HG02588 (cell line): Measurements from ENCODE around the gene MAST4.
A peak's percentile ranks its signal among the peaks of the same experiment; 100 is the strongest.

Experiments
- ATAC-seq: cut with Tn5 transposase; IDR thresholded peaks from one replicate; pipeline ENCODE4 v1.9.1; 2021; ENCODE audit warnings: mild to moderate bottlenecking, moderate library complexity; ENCODE audit not compliant: unreplicated experiment

MAST4 gene

DNA sequence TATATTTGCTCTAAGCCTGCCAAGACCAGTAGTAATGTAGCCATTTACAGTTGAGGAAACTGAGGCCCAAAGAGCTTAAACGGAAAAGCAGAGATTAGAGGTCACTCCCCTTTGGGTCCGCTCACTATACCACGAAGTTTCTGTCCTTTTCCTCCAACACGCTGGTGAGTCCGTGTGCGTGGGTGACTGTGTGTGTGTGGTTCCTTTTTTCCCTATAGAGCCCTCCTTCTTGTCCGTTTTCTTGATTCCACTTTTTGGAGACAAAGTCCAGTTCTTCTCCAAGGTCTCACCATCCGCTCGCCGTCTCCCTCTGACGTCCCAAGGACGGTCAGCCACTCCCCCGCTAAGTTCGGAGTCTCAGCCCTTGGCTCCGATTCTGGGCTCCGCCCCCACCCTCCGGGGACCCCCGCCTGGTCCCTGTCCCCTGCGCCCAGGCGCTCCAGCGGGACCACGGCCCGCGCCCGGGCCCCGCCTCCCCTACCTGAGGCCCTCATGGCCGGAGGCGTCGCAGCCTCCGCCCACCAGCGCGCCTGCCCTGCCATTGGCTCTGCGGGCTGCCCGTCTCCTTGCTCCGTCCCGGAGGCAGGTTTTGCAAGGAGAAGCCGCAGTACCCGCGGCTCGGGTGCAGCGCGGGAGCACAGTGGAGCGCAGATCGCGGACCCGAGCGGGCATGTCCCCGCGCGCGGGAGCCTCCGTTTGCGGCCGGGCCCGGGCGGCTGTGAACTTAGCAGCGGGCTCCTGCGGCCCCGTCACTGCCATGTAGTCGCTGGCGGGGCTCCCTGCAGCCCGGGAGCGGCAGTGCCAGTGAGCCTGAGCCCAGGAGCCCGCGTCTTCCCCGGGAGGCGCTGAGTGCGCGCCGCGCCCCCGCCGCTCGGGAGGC lies at the start of gene MAST4:
Gene MAST4, plus strand, starts transcription at position 638 of the 880 bp plus-strand sequence. CDS start 263 bp downstream, outside the sequence.
- peak; percentile 99 for ATAC-seq

DNA sequence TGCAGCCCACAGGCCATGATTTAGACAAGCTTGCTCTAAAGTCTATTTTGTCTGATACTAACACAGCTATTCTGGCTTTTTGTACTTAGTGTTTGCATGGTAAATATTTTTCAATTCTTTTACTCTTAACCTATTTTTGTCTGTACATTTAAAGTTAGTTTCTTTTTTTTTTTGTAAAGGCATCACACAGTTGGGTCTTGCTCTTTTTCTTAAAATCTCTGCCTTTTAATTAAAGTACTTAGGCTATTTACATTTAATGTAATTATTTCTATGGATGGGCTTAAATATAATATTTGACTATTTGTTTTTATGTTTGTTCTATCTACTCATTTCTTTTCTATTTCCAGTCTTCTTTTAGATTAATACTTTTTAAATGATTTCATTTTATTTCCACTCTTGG lies 49.7 kb upstream of the MAST4 start:
- ATAC-seq = no peak

DNA sequence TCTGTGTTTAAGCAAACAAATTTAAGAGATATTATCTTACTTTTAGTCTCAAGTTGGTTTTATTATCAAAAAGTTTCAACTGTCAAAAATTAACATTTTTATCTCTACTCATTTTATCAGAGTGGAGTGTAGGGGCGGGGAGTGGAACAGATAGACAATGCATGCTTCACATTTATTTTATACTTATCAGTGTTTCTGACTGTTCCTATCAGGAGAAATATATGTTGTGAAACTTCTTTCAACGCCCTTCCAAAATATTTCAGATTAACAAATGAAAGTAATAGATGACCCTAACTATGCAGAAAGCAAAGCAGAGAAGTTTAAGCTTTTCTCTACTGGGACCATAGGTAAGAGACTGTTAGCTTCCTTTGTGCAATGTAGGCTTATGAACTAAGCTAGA lies 44.9 kb upstream of the MAST4 start:
- no peak for ATAC-seq

DNA sequence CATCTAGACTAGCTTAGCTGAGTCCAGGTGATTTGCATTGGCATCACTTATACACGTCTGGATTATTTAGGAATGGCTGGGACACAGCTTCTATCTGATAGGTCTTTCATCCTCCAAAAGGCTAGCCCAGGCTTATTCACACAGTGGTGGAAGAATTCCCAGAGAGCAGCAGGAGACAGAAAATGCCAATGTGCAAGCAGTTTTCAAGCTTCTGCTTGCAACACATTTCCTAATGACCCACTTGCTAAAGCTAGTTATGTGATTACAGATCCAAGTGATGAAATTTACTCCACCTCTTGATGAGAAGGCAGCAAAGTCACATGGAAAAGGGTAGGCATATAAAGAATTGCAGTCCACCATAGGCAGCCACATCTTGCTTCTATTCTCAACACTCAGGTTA lies 44.2 kb upstream of the MAST4 start:
- ATAC-seq = no peak

DNA sequence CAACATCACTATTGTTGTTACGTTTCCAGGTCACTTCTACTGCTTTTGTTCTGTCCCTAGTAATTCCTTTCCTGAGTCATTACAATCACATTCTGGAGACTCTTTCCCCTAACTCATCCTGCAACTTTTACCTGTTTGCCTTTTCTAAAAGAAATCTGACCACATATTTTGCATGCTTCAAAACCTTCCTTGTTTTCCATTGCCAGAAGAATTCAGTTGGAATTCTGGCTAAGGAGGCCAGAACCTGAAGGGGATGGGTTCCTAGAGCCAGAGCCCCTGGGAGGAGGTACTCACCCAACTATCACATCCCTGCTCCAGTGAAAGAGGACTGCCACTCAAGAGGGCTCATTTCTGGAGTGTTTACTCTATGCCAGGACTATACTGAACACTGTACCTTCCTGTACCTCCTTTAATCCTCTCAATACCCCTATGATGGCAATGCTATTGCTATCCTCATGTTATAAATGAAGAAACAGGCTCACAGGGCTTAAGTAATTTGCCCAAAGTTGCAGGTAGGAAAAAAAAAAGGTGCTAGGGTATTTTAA lies 42.8 kb upstream of the MAST4 start:
- no peak for ATAC-seq

DNA sequence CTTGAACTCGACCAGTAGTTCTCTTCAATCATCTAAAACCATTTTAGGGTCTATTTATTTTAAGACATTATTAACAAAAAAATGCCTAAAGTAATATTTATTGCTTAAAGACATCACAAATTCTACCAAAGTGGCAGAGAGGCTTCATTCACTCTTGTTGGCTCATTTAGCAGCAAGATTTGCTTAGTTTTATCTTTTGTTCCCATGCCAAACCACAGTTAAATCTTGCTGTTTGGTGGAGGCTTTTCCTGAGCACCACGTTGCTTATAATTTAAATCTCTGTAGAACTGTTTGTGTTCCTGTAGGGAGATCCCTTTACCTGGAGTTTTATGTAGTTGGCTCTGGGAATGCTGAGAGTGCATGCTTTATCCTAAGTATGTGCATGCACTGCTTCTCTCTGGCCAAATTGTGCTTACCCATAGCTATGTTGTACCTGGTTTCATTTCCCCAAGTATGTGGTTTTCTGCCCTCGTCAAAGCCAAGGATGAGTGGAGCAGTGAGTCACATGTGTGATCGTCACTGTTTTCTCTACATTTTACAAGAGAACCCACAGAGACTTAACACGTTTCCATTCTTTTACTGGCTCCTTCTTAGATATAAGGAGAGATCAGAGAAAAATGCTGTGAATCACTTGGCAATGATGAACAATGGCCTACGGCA lies 42.1 kb upstream of the MAST4 start:
- peak; percentile 98 for ATAC-seq

DNA sequence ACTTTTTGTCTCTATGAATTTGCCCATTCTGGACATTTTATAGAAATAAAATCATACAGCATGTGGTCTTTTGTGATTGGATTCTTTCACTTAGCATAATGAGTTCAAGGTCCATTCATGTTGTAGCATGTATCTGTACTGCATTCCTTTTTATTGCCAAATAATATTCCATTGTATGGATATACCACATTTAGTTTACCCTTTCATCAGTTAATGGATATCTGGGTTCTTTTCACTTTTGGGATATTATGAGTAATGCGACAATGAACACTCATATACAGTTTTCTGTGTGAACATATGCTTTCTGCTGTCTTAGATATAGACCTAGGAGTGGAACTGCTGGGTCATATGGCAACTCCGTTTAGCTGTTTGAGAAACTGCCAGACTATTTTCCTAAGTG lies 41.3 kb upstream of the MAST4 start:
- no peak for ATAC-seq

DNA sequence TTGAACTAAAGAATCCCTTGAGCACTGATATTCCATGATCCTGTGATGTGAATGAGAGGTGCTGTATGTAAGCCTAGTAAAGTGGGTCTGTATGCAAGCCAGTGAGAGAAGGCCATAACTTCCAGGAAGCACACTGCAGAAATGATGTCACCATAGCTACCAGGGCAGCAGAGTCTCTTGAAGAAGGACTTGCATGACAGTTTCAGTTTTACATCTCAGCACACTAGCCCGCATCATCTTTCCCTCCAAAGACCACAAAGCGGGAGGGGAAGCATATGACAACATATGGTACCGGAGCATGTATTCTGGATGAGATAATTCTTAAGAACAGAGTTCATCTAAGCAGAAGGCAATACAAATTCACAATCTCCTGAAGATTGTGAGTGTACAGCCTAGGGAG lies 37.6 kb upstream of the MAST4 start:
- peak; percentile 66 for ATAC-seq

DNA sequence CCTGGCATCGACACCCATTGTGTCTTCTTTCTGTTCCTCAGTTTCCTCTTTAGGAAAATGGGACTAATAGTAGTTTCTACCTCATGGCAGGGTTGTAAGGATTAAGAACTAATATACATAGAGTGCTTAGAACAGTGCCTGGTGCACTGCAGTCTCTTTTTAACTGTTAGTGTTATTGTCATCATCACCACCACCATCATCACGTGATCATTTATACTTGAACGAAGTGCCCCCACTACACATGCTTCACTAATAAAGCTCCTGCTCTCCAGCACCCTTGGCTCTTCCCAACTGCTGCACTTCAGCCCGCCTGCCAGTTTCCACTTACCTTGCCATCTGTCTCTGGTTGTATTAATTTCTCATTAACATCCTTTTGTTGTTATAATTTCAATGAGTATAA lies 35.8 kb upstream of the MAST4 start:
- no peak for ATAC-seq

DNA sequence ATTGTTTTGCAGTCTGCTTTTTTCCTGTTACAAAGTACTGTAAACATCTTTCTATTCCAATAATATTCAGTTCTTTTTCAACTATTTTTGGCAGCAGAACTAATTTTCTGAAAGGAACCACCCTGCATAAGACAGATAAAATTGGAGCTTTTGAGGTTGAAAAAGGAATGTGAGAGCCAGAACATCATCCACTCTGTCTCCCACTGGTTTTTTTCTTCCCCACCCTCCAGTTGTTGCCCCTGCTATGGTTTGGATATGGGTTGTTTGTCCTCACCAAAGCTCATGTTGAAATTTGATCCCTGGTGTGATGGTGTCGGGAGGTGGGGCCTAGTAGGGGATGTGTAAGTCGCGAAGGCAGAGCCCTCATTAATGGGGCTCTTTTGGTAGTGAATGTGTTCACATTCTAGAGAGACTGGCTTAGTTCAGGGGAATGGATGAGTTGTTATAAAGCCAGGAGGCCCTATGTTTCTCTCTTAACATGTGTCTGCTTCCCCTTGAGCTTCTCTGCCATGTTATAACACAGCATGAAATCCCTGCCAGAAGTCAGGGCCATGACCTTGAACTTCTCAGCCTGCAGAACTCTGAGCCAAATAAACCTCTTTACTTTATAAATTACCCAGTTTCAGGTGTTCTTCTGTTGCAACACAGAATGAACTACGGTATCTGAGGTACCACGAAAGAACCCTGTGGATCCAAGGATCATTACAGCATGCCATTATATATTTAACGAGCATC lies 34.8 kb upstream of the MAST4 start:
- no peak for ATAC-seq

DNA sequence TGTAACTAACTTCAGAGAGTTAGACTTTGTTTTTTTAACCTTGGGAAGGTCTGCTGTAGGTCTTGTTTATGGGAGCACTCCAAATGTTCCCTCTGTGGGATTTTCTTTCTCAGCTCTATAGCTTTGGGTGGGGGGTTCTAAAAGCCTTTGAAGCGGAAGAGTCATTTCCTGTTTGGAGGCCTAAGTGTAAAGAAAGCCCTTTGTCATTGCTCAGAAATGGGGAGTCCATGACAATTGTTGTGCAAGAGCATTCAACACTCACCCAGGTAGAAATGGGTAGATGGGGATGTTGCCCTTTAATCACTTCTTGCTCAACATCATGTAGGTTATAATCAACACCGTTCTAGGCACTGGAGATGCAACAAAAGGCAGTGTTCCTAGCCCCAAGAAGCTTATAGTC lies 30.3 kb upstream of the MAST4 start:
- ATAC-seq = no peak

DNA sequence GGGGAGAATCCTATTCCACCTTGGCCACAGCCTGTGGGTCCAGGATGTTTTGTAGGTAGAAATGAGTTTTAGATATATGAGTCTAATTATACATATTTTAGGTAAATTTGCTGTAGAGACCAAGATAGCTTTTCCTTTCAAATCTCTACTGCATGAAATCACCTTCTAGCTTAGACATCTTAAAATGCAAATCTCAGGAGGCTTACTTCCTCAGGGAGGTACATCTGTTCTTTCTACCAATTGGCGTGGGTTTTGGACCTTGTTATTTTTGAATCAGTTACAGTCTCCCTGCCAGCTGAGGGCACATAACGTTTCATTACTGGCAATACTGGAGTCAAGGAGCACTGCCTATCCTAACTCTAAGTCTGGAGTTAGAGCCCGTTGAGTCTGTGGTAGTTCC lies 28.7 kb upstream of the MAST4 start:
- ATAC-seq = no peak

DNA sequence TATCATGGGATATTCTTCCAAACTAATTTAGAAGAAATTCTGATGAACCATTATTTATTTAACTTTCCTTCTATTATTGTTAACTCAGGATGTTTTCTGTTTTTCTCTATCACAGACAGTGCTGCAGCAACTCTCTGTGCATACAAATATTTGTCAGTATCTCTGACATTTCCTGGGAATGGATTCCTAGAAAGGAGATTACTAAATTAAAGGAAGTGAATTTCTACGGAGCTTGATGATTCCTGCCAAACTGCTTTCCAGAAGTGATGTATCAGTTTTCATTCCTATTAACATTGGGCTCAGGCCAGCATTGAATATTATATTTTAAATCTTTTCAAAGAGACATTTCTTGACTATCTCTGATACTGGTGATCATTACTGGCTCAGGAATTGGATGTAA lies 26.0 kb upstream of the MAST4 start:
- no peak for ATAC-seq

DNA sequence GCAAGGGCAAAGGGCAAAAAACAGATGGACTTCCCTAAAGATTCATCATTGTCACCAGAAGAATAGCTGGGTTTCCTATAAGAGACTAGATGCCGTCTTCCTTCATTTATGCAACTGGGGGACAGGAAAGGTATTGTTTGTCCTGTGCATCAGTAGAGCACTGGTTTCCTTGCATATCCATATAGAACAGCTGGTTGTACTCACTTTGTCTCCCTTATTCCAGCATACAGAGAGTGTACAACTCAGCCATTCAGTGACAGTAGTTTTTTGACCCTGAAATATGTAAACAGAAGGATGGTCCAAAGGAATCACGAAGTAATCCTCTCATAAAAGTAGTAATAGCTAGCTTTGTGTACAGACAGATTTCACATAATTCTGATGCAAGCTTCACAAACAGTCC lies 22.5 kb upstream of the MAST4 start:
- no peak for ATAC-seq

DNA sequence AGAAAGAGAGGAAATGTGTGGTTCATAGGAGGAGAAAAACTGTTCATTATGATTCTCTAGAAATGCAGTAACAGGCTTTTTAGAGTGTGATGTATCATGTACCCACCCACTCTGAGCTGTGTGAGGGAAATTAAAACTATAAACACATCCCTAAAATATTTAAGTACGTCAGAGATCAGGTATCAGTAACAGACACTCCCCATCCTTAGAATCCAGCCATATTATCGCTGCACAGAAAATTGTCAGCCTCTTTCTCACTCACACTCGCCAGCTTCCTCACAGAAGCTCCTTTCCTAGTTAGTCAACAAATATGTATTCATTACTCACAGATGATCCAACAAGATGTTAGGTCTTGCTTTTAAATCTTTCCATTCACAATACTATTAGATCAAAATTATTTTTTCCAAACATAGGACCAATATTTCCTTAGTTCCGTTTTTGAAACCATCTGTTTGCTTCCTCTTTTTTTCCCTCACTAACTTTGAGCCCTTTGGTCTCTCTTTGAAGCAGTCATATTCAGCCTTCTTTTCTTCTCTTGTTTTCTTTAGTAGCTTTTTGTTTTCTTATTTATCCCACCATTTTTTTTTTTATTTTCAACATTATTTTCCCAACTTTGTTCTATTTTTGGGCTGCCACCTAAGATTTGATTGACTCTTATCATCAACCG lies 13.6 kb upstream of the MAST4 start:
- ATAC-seq = no peak

DNA sequence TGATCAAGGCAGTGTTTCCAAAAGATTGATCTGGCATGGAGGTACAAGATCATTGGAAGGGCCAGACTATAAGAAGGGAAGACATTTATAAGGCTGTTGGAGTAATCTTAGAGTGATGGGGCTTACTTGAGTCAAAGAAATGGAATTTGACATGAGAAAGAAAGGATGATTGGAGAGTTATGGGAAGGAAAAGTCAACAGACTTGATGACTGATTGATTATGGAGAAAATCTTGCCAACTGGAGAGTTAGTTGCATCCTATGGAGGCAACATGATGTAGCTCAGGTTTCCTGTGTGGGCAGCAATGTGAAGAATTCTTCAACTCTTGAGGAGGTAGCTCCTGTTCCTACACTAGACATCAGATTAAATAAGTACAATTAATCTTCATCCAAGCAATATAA lies 10.9 kb upstream of the MAST4 start:
- ATAC-seq = no peak

DNA sequence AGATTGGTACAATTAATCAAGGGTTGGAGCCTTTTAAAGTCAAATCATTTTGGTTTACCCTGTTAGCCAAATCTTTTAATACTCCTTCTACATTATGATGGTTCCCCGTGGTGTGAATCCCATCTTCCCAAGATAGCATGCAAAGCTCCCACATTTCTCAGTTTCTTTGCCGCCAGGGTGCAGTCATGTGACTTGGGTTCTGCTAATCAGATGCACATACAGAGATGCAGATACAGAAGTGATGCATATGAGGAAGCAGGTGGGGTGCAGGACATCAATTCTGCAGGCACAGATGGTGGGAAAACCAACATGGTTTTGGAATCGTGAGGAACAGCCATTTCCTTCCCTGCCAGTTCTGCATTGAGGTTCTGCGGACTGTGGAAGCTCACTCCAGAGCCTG lies 8.4 kb upstream of the MAST4 start:
- no peak for ATAC-seq

DNA sequence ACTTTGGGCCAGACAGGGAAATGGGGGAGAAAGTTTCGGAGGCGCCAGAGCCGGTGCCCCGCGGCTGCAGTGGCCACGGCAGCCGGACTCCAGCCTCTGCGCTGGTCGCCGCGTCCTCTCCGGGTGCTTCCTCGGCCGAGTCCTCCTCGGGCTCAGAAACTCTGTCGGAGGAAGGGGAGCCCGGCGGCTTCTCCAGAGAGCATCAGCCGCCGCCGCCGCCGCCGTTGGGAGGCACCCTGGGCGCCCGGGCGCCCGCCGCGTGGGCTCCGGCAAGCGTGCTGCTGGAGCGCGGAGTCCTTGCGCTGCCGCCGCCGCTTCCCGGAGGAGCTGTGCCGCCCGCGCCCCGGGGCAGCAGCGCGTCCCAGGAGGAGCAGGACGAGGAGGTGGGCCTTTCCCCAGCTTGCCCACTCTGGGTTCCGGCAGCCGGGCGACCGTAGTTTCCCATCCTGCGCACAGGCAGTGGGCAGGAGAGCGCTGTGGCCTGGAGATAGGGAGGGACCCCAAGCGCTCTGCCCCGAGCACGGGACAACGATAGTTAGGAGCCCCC lies 516 bp downstream of the MAST4 start:
- peak; percentile 27 for ATAC-seq

DNA sequence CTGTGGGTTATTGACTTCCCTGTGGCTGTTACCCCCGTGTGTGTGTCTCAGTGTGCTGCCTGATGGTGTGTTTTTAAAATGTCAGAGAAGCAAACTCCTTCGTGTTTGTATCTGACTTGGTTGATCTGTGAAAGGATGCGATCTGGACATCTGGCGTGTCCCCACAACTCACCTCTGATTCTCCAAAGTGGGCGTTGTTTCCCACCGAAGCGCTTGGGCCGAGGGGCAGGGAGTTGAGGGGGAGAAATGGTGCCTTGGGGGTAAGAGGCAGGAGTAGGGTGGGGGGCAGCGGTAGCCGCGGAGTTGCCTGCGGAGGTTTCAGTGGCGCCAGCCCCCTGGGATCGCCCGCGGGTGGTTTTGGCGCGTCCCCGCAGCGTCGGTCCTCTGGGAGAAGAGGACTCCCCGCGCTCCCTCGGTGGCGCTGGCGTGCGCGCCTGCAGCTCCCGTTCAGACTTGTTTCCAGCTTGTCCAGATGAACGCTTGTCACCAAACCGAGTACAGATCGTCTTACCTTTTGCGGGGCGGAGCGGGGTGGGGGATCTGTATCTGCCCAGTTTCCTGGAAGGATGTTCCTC lies 1.1 kb downstream of the MAST4 start:
- ATAC-seq = no peak

DNA sequence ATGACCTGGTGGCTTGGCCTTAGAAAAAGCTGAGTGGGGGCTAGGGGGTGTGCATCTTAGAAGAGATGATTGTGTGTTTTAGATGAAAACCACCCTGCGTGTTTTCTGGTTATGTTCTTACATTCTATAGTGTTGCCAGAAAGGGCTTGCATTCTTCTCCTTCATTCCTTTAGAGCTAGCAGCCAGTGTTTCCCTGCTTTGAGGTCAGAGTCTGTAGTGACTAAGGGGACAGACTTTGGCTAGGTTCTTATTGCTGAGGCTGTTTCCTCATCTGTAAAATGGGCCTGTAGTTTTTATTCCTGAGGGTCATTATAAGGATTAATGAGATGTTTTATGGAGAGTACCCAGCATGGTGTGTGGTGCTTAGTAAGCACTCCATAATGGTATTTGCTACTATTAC lies 6.4 kb downstream of the MAST4 start:
- ATAC-seq = no peak
